Measurements from ENCODE around the gene SUSD3. TPM values are rescaled to one million over a fixed set of nuclear protein-coding genes. Genes with fewer than 3 reads are reported as not detected.

SUSD3 gene
- total and polyA plus RNA-seq, 2 of the 4 experiments (the other 2 are of a cell fraction): 0.54 to 1.5 TPM

DNA sequence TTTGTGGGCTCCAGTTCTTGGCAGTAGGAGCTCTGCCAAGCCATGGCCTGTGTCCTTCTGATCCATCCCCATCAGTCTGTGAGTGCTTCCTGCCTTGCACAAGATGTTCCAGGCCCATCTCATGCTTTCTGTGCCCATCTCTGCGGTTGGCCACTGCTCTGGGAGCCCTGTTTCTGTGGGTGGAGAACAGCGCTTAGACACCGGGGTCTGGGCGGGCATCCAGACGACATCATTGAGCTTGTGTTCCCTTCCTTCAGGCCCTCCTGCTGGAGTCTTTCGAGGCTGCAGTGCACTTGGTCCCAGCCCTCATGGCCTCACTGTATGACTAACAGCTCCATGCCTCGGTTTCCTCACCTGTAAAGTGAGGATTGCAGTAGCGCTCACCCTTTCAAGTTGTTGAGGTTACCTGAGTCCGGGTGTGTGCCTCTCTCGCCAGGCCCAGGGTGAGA is 22.6 kb downstream of the SUSD3 start:
- WGBS, 2 experiments (ENCODE audit: extremely low coverage in 2 of 2, insufficient read length in 1 of 2): 89% methylated on average over 8 of the region's 10 CpGs; no CpG with 5 or more reads in 1 of the 2 experiments
- Histone ChIP-seq H3K4ac (ENCODE audit: low read depth, low read length) (no peak overlapping the region; the same call in 1 of the 2 replicates), H3K79me1 (ENCODE audit: low read depth in 1 of 2, low read length in 2 of 2) (no peaks in the 10 kb centered on the region), H2AK5ac (ENCODE audit: low read depth, low read length) (no peak overlapping the region), H4K20me1 (ENCODE audit: insufficient read depth, low read length) (no peaks in the 10 kb centered on the region), H2BK15ac (ENCODE audit: low read depth, low read length) (no peak overlapping the region), H3K36me3 (ENCODE audit: control insufficient read depth, insufficient read depth, low read length) (no peaks in the 10 kb centered on the region), H3K9me1 (ENCODE audit: insufficient read depth, low read length) (no peaks in the 10 kb centered on the region; the same call in 1 of the 2 replicates), H3K18ac (ENCODE audit: low read depth, low read length) (no peak overlapping the region), H4K91ac (ENCODE audit: insufficient read depth, low read depth, low read length) (no peak overlapping the region), H2BK120ac (ENCODE audit: low read depth, low read length) (no peak overlapping the region), H2BK5ac (ENCODE audit: low read depth, low read length, poor library complexity, severe bottlenecking) (no peak overlapping the region), H3K4me1 (ENCODE audit: control insufficient read depth, insufficient read depth, low read length) (peaks cover 3% of the 10 kb centered on the region), H4K8ac (ENCODE audit: low read depth in 2 of 2, low read length in 2 of 2) (no peak overlapping the region), H3K27me3 (ENCODE audit: control insufficient read depth, insufficient read depth, low read length) (no peaks in the 10 kb centered on the region; the same call in 1 of the 2 replicates), H3K27ac (ENCODE audit: insufficient read depth, low read length) (no peak overlapping the region), H2BK20ac (ENCODE audit: low read depth, low read length) (no peak overlapping the region), H3K9ac (ENCODE audit: low read depth, low read length) (no peak overlapping the region), H3K56ac (ENCODE audit: extremely low read depth, insufficient read depth, low read length) (no peak overlapping the region), H3K14ac (replicated peaks; ENCODE audit: low read depth, low read length) (no peak overlapping the region), H4K5ac (ENCODE audit: low read depth, low read length) (no peak overlapping the region), H2AK9ac (replicated peaks; ENCODE audit: low read depth, low read length, poor library complexity) (no peak overlapping the region), H3K23ac (ENCODE audit: low read depth, low read length) (no peak overlapping the region), H3K4me2 (ENCODE audit: low read depth, low read length) (no peak overlapping the region), H2AFZ (replicated peaks; ENCODE audit: low read length, poor library complexity) (peak overlapping the region; percentile 28), H3K9me3 (ENCODE audit: control insufficient read depth, insufficient read depth, low read length) (no peaks in the 10 kb centered on the region), H3K4me3 (ENCODE audit: insufficient read depth, low read depth, low read length) (no peak overlapping the region)
- CTCF ChIA-PET: interaction anchor here (0.5 kb wide), 1 partner anchor 109 kb away, joined by 9 read pairs; no protein-coding TSS in a partner anchor
- dilution Hi-C loops (cut with HindIII; ENCODE audit: low sequenced_read_pairs, unreplicated experiment) (no loop called here), in situ Hi-C loops (cut with MboI; ENCODE audit: low sequenced_read_pairs) (no loop called here), intact Hi-C loops (cut with micrococcal nuclease) (no loop called here)
- TF ChIP-seq MAZ (IDR thresholded peaks at IDR 0.05; ENCODE audit: borderline replicate concordance, low read depth, low read length): no peak
- no peak for TF ChIP-seq CTCF (conservative IDR thresholded peaks at IDR 0.05; ENCODE audit: low read depth, low read length)
- TF ChIP-seq POLR2A (IDR thresholded peaks at IDR 0.05; ENCODE audit: low read depth, low read length): no peak
- no peak for TF ChIP-seq RFX5 (IDR thresholded peaks at IDR 0.05; ENCODE audit: low read depth, low read length)
- no peak for TF ChIP-seq ELK1 (IDR thresholded peaks at IDR 0.05; ENCODE audit: borderline replicate concordance, low read depth, low read length)
- no peak for TF ChIP-seq MXI1 (IDR thresholded peaks at IDR 0.05; ENCODE audit: borderline replicate concordance, low read depth, low read length)
- no peak for TF ChIP-seq CEBPB (IDR thresholded peaks at IDR 0.05; ENCODE audit: low read depth, low read length)
- no peak for TF ChIP-seq USF2 (IDR thresholded peaks at IDR 0.05; ENCODE audit: low read depth, low read length)
- no peak for TF ChIP-seq RAD21 (IDR thresholded peaks at IDR 0.05; ENCODE audit: low read length)
- no peak for TF ChIP-seq NFE2L2 (IDR thresholded peaks at IDR 0.05; ENCODE audit: low read depth, low read length)
- TF ChIP-seq CHD1 (IDR thresholded peaks at IDR 0.05; ENCODE audit: low read depth, low read length): no peak
- DNase-seq (no peak), ATAC-seq (ENCODE audit: low read depth) (no peak)
- POLR2A ChIA-PET (ENCODE audit: unreplicated experiment): no interaction called here
- no TSS peak for BruUV-seq (replicated peaks)
